ENCODE results near the gene HIPK3.
A peak's percentile ranks its signal among the peaks of the same experiment; 100 is the strongest.

Gene HIPK3

DNA sequence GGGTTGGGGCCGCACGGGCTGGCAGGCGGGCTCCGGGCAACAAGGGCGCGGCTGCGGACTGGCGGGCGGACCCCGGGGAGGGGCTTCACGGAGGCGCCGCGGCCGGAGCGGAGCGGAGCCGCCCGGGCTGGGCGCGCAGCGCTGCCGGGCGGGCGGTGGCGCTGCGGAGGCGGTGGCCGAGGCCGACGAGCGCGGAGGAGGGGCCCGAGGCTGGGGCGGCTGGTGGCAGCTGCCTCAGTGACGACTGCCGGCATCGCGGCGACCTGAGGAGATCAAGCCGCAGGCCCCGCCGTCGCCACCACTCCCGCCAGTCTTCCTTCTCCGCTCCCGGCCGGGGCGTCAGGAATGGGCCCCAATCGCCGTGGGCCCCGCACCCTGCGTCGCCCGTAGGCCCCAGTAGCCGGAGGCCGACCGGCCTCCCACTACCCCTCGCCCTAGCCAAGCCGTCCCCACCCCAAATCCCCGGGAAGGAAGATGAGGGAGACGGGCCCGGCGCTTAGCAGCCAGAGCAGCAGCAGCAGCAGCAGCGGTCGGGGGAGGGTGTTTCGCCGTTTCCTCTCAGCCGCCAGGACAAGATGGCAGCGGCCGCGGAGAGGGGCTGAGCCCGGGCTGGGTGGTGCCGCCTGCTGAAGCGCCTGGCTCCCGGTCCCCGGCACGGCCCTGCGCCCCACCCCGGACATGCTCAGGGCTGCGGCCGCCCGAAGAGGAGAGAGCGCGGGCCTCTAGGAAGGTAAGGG is at the start of gene HIPK3:
HIPK3 (plus strand) TSS at position 222 of the 737 bp plus-strand sequence.
- H3F3A ChIP-seq (ENCODE audit: low read depth): no peaks in the 10 kb centered on the region
- TF ChIP-seq EZH2phosphoT487 (IDR thresholded peaks at IDR 0.05; ENCODE audit: borderline replicate concordance): no peak
- TF ChIP-seq, protein P1, sequence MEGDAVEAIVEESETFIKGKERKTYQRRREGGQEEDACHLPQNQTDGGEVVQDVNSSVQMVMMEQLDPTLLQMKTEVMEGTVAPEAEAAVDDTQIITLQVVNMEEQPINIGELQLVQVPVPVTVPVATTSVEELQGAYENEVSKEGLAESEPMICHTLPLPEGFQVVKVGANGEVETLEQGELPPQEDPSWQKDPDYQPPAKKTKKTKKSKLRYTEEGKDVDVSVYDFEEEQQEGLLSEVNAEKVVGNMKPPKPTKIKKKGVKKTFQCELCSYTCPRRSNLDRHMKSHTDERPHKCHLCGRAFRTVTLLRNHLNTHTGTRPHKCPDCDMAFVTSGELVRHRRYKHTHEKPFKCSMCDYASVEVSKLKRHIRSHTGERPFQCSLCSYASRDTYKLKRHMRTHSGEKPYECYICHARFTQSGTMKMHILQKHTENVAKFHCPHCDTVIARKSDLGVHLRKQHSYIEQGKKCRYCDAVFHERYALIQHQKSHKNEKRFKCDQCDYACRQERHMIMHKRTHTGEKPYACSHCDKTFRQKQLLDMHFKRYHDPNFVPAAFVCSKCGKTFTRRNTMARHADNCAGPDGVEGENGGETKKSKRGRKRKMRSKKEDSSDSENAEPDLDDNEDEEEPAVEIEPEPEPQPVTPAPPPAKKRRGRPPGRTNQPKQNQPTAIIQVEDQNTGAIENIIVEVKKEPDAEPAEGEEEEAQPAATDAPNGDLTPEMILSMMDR (conservative IDR thresholded peaks at IDR 0.05; ENCODE audit: low read length): no peak
- peak within 1 kb of the TSS; percentile 91 for H3K4me3 ChIP-seq (ENCODE audit: low read length, poor library complexity, severe bottlenecking)
- H3K27me3 ChIP-seq (ENCODE audit: insufficient read depth, low read length, poor library complexity, severe bottlenecking): no peaks in the 10 kb centered on the region
- H3K36me3 ChIP-seq (ENCODE audit: insufficient read depth, low read length): no peaks in the 10 kb centered on the region
- H3K4me1 ChIP-seq (ENCODE audit: insufficient read depth, low read length, poor library complexity, severe bottlenecking): peaks cover 35% of the 10 kb centered on the region
- H3K9me3 ChIP-seq (ENCODE audit: insufficient read depth, low read depth, low read length): no peaks in the 10 kb centered on the region
- H3K9me2 ChIP-seq (replicated peaks; ENCODE audit: low read depth, low read length): no peaks in the 10 kb centered on the region
- peaks cover 24% of the 10 kb centered on the region for H4K20me1 ChIP-seq (ENCODE audit: insufficient read depth, low read length, poor library complexity, severe bottlenecking)
- H2AFZ ChIP-seq (ENCODE audit: low read length): peak within 1 kb of the TSS; percentile 99
- H3K4me2 ChIP-seq (ENCODE audit: low read depth, low read length, poor library complexity, severe bottlenecking): peak within 1 kb of the TSS; percentile 86
- peak within 1 kb of the TSS; percentile 99 for H3K9ac ChIP-seq (ENCODE audit: low read depth, low read length, poor library complexity, severe bottlenecking)
- H3K79me2 ChIP-seq (ENCODE audit: insufficient read depth, low read length): peaks cover 48% of the 10 kb centered on the region

DNA sequence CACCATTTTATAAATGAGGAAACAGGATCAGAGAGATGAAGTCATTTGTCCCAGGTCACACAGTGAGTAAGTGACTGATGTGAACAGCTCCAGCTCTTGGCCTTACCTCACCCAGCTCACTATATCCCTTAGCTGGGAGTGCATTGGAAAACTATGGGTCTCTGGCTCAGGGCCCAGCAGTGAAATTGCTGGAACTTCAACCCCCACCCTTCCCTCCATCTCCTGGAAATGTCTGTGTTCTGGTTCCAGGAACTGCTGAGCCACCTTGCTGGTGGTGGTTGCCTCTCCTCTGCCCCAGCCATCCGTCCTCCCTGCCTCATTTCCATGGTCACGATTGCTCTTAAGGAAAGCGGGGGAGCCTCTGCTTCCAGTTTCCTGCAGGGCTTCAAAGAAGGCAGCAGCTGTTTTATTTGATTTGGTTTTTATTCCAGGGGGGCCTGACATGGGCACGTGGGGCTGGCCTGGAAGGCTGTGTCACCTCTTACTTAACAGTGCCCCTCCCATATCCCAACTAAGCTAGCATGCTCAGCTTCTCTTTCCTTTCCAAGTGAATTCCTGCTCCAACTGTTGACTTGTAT is 49.7 kb upstream of the HIPK3 start:
- H3K9ac ChIP-seq (ENCODE audit: low read depth, low read length, poor library complexity, severe bottlenecking): no peak overlapping the region
- H3K4me1 ChIP-seq (ENCODE audit: insufficient read depth, low read length, poor library complexity, severe bottlenecking): no peaks in the 10 kb centered on the region
- H3K4me2 ChIP-seq (ENCODE audit: low read depth, low read length, poor library complexity, severe bottlenecking): no peak overlapping the region
- no peak overlapping the region for H3K4me3 ChIP-seq (ENCODE audit: low read length, poor library complexity, severe bottlenecking)
- no peaks in the 10 kb centered on the region for H3K36me3 ChIP-seq (ENCODE audit: insufficient read depth, low read length)
- no peaks in the 10 kb centered on the region for H3K27me3 ChIP-seq (ENCODE audit: insufficient read depth, low read length, poor library complexity, severe bottlenecking)
- no peak overlapping the region for H2AFZ ChIP-seq (ENCODE audit: low read length)
- H3F3A ChIP-seq (ENCODE audit: low read depth): no peaks in the 10 kb centered on the region
- no peaks in the 10 kb centered on the region for H3K9me3 ChIP-seq (ENCODE audit: insufficient read depth, low read depth, low read length)
- no peaks in the 10 kb centered on the region for H3K79me2 ChIP-seq (ENCODE audit: insufficient read depth, low read length)
- H4K20me1 ChIP-seq (ENCODE audit: insufficient read depth, low read length, poor library complexity, severe bottlenecking): no peaks in the 10 kb centered on the region
- H3K9me2 ChIP-seq (replicated peaks; ENCODE audit: low read depth, low read length): no peaks in the 10 kb centered on the region
- TF ChIP-seq EZH2phosphoT487 (IDR thresholded peaks at IDR 0.05; ENCODE audit: borderline replicate concordance): no peak
- TF ChIP-seq, protein P1 (conservative IDR thresholded peaks at IDR 0.05; ENCODE audit: low read length): no peak

DNA sequence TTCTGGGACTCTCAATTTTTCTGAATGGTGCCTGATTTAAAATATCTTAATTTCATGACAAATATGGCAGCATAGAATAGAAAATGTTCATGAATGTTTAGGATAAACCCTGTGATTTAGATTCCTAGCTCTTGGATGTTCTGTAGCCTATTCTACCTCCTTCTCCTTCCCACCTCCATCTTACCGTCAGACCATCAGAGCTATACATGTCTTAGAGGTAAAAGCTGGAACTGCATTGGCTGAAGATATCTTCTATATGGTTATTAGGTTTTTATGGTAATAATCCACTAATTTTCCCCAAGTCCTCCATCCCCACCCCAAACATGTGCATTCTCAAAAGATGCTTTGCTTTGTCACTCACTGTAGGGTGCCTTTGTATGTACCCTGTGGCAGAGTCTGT is 49.0 kb upstream of the HIPK3 start:
- no peak for TF ChIP-seq EZH2phosphoT487 (IDR thresholded peaks at IDR 0.05; ENCODE audit: borderline replicate concordance)
- TF ChIP-seq, protein P1 (conservative IDR thresholded peaks at IDR 0.05; ENCODE audit: low read length): no peak
- H4K20me1 ChIP-seq (ENCODE audit: insufficient read depth, low read length, poor library complexity, severe bottlenecking): no peaks in the 10 kb centered on the region

More for the DNA sequence above, 49.0 kb upstream of the HIPK3 start:
- no peak overlapping the region for H3K4me3 ChIP-seq (ENCODE audit: low read length, poor library complexity, severe bottlenecking)
- no peaks in the 10 kb centered on the region for H3K4me1 ChIP-seq (ENCODE audit: insufficient read depth, low read length, poor library complexity, severe bottlenecking)
- no peak overlapping the region for H2AFZ ChIP-seq (ENCODE audit: low read length)
- H3F3A ChIP-seq (ENCODE audit: low read depth): no peaks in the 10 kb centered on the region
- H3K79me2 ChIP-seq (ENCODE audit: insufficient read depth, low read length): no peaks in the 10 kb centered on the region
- H3K9me2 ChIP-seq (replicated peaks; ENCODE audit: low read depth, low read length): no peaks in the 10 kb centered on the region
- no peaks in the 10 kb centered on the region for H3K9me3 ChIP-seq (ENCODE audit: insufficient read depth, low read depth, low read length)
- H3K9ac ChIP-seq (ENCODE audit: low read depth, low read length, poor library complexity, severe bottlenecking): no peak overlapping the region
- H3K36me3 ChIP-seq (ENCODE audit: insufficient read depth, low read length): no peaks in the 10 kb centered on the region
- H3K4me2 ChIP-seq (ENCODE audit: low read depth, low read length, poor library complexity, severe bottlenecking): no peak overlapping the region
- H3K27me3 ChIP-seq (ENCODE audit: insufficient read depth, low read length, poor library complexity, severe bottlenecking): no peaks in the 10 kb centered on the region

All from Loucy (cell line).